HG02938 (cell line): ENCODE results near the gene TOP3A.
"Not testable (repeated sequence)": the region's sequence is repeated elsewhere in the genome, so short reads cannot be mapped to it uniquely, and the experiment has no call there.

Experiments
- ATAC-seq: cut with Tn5 transposase; IDR thresholded peaks from one replicate; pipeline ENCODE4 v1.9.1; 2021; ENCODE audit warnings: mild to moderate bottlenecking, moderate library complexity; ENCODE audit not compliant: unreplicated experiment

The TOP3A gene

DNA sequence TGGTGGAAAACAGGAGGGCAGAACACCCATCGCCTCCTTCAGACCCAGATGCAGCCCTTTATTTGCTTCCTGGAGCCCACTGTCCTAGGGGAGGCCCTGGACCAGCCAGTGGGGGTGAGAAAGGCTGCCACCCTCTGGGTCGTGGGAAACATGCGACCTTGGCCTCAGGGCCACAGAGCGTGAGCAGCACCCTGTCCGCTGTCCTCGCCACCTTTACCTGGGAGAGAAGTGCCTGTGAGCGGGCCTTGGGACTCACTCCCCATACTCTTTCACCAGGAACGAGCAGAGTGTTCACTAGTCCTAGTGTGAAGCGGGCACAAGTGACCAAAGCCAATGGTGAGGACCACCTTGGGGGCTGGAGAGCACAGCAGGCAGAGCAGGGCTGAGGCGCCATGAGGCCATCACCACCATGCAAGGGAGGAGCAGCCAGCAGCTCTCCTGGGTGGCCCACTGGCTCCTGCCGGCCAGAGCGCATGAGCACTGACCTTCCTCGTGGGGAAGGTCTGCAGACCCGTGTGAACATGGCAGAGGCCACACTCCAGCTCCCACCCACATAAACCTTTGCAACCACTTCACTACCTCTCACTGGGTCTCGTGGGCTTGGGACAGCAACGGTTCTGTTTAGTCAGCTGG lies 8.8 kb upstream of the TOP3A start:
- ATAC-seq, result no peak

GRCh38 chr17:18323007-18323406 lies 8.2 kb upstream of the TOP3A start:
- no peak for ATAC-seq

DNA sequence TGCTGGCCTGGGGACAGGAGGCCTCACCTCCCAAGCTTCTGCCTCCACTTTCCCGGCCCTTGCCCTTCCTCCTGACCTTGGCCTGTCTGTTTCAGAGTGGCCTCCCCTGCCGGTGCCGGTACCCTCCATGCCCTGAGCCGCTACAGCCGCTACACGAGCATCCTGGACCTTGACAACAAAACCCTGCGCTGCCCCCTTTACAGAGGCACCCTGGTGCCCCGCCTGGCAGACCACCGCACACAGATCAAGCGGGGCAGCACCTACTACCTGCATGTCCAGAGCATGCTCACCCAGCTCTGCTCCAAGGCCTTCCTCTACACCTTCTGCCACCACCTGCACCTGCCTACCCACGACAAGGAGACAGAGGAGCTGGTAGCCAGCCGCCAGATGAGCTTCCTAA lies 7.7 kb upstream of the TOP3A start:
- no peak for ATAC-seq

- ATAC-seq, result no peak
Observed at GRCh38 chr17:18321309-18321708, 6.5 kb upstream of the TOP3A start.

DNA sequence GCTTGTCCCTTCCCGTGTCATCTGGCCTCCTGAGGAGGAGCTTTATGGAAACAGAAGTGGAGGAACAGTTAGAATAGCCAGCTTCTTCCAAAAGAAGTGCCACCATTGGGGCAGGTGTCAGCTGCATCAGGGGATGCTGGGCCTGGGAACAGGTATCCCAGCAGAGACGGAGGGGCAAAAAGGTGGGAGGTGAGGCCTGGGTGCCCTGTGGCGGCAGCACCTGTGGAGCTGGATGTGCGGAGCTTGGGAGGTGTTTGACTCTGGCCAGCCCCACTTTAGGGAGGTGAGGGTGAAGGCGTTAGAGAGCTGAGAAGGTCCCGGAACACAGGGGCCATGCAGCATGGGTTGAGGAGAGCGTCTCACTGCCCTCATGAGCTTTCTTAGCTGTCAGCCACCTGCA lies 5.5 kb upstream of the TOP3A start:
- ATAC-seq, result no peak

GRCh38 chr17:18319604-18320256 lies 4.9 kb upstream of the TOP3A start:
- ATAC-seq, result no peak

- no peak for ATAC-seq
Observed at GRCh38 chr17:18318771-18319450, 4.1 kb upstream of the TOP3A start.

DNA sequence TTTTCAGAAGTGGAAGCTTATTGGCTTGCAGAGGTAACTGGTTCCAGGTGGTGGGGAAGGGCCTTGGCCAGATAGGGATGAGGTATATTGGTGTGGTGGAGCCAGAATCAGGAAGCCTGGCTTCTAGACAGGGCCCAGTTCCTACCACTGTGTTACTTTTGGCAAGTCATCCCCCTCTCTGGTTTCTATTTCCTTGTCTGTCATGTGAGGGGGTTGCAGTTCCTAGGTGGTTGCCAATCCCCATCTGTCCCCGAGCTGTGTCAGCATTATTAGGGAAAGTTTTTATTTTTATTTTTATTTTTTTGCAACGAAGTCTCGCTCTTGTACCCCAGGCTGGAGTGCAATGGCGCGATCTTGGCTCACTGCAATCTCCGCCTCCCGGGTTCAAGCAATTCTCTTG lies 3.3 kb upstream of the TOP3A start:
- no peak for ATAC-seq

DNA sequence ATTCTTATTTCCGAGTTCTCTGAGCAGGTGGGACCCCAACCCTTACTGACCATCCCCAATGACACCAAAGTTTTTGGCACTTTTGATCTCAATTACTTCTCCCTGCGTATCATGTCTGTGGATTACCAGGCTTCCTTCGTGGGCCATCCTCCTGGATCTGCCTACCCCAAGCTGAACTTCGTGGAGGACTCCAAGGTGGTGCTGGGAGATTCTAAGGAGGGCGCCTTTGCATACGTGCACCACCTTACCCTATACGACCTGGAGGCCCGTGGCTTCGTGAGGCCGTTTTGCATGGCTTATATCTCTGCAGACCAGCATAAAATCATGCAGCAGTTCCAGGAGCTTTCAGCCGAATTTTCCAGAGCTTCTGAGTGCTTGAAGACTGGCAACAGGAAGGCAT lies 1.2 kb upstream of the TOP3A start:
- no peak for ATAC-seq

DNA sequence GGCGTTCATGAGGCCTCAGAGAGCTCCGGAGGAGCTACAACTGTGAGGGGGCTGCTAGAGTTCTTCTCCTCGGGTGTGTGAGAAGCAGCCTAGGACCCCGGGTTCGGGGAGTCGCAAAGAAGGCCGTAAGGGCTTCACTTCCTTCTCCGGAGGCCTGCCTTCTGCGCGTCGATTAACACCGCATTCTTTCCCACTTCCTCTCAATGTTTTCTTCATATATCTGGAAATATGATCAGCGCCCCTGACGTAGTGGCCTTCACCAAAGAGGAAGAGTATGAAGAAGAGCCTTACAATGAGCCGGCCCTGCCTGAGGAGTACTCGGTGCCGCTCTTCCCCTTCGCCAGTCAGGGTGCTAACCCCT lies 748 bp upstream of the TOP3A start:
- no peak for ATAC-seq

DNA sequence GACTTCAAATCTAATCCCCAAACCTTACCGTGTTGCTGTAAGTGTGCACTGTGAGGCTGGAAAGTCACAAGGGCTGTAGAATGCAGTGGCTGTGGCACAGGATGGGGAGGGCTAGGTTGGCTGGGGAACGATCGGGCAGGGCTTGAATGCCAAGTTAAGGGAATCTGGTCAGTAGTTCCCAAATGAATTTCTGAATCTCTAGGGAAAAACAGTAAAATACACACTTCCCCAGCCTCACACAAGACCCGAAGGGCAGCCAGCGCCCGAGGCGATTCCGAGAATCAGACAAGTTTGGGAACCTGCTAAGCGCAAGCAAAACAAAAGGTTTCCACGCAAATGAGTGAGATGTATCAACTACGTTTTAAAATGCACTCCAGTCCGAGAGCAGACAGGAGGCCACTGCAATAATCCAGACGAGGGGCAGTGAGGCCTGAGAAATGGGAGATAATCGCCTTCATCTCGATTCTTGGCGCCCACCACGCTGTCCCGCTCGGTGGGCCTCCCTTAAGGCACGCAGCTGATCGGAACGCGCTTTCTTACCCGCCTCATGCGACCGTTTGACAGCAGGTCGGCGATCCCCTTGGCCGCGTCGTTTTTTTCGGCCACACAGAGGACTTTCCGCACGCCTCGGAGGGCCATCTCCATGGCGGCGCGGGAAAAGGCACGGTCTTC lies 599 bp downstream of the TOP3A start:
- ATAC-seq, result no peak

DNA sequence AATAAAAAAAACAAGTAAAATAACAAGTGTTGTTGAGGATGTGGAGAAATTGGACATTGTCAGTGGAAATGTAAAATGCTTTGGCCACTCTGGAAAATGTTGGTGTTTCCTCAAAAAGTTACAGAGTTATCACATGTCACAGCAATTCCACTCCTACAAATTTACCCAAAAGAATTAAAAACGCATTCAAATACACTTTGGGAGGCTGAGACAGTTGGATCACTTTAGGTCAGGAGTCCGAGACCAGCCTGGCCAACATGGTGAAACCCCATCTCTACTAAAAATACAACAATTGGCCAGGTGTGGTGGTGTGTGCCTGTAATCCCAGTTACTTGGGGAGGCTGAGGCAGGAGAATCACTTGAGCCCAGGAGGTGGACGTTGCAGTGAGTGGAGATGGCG lies 5.6 kb downstream of the TOP3A start:
- ATAC-seq, result no peak

DNA sequence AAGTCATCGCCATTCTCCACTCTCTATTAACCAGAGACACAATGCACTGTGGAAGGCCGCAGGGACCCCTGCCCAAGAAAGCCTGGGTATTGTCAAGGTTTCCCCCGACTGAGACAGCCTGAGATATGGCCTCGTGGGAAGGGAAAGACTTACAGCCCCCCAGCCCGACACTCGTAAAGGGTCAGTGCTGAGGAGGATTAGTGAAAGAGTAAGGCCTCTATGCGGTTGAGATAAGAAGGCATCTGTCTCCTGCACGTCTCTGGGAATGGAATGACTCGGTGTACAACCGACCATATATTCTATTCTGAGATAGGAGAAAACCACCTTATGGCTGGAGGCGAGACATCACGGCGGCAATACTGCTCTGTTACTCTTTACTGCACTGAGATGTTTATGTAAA lies 11.6 kb downstream of the TOP3A start:
- ATAC-seq, result not testable (repeated sequence)

DNA sequence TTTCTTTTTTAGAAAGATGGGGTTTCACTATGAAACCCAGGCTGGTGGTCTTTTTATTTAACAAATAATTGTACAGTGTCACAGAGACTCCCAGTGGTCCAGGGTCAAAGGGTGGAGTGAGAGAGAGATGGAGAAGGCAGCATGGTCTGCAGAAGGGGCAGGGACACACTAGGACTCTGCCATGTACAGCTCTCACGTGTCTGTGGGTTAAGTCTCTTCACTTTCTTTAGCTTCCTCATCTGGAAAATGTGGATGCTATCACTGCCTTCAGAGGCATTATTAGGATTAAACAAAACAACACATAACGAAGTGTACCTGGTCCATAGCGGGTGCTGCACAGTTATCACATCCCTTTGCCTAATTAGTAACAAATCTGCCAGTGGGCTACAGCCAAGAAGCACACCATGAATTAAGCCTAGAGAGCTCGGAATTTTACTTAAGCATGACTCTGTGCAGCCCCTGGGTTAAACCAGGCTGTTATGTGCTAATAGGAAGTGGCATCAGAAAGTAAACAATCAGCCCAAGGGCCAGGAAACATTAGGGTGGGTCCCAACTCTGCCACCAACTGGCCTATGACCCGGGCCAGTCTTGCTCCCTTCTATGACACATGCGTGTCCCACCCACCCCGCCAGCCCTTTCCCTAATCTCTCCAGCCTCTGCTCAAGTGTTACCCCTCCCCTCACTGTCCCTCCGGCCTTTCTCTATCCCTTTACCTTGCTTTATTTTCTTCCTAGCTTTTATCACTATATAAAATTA lies 13.9 kb downstream of the TOP3A start:
- ATAC-seq, result no peak

- not testable (repeated sequence) for ATAC-seq
Observed at GRCh38 chr17:18298061-18298460, 16.7 kb downstream of the TOP3A start.

DNA sequence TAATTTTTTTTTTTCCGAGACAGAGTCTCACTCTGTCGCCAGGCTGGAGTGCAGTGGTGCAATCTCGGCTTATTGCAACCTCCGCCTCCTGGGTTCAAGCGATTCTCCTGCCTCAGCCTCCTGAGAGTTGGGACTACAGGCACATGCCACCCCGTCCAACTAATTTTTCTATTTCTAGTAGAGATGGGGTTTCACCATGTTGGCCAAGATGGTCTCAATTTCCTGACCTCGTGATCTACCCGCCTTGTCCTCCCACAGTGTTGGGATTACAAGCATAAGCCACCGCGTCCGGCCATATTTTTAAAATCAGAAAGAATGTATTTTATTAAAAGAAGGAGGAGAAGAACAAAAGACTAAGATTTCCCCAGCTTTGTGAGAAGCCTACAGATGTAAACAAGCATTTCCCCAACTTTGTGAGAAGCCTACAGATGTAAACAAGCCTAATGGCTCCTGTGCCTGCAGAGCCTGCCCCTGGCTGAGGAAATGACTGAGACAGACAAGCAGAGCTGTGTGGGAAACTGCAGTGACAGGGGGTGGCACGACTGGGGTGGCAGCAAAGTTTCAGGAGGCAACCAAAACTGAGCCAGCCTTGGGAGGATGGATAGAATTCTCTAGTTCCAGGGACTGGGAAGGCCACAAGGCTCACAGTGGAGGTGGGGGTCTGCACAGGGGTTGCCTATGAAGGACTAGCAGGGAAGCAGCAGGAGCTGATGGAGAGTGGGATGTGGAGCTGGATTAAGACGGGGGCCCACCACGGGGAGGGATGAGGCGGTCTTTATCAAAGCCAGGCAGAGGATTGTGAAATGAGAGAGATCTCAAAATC lies 22.9 kb downstream of the TOP3A start:
- ATAC-seq, result no peak

DNA sequence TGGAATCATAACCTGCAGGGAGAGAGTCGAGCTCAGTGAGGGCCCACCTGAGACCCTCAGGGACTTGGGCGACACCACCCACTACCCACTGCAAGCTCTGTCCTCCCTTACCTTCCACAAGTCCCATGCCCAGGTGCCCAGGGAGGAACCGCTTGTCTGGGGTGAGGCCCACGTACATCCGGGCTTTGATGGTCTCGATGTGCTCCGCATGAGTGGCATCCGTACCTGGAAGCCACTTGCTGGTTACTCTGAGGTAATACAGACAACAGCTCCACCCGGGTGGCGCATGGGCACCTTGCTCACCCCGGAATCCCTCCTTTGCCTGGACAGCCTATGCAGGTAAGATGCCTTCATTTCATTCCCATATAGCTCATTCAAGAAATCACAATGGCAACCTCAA lies 29.5 kb downstream of the TOP3A start:
- ATAC-seq, result no peak

DNA sequence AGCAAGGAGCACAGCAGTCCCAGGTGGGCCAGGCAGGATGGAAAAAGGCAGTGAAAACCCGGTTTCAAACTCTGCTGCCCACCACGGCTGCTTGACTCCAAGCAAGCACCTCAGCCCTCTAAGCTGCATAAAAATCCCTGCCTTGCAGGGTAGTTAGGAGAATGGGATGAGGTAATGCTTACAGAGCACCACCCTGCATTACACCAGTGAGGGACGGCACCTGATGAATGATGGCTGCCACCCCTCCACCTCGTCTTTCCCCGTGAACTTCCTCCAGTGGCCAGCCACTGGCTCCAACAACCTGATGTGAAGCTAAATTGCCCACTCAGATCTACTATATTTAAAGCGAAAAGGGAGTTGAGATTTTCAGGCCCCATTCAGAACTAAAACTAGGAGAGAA lies 33.0 kb downstream of the TOP3A start:
- no peak for ATAC-seq

DNA sequence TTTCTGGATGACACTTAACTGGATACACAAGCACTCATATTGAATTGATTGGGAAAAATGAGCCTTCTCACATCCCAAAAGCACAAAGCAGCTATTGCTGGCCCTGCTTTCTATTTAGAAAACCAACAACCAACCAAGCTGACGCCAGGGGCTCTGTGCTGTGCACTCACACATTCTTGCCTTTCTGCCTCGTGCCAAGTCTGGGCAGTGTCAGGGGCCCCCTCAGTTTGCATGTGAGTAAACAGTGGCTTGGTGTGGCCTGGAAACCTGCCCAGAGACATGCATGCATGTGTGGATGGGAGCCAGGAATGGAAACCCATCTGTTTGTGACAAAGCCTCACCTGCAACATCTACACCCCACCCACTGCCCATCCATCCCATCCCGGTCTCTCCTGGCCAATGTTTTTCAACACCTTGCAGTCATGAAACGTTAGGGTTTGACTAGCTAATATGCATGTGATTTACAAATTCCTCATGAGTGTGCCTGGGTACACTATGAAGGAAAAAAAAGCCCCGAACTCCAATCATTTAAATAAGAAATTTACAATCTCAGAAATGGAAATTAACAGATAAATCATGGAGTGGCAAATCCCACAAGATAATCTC lies 33.9 kb downstream of the TOP3A start:
- ATAC-seq, result no peak

DNA sequence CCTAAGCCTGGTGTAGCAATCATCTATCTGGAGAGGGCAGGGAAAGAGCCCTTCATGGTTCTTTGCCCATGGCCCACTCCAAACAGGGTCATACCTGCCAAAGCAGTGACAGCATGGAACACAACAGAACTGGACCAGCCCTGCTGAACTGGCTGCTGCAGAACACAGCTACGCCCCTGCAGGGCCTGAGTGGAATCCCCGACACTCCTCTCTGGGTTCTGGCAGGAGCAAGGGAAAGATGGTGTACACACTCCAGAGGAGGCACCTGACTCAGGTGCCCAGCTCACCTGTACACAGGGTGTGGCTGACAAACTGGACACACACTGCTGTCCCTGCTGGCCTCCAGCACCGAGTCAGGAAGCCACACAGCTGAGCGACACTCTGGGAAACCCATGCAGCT lies 34.5 kb downstream of the TOP3A start:
- no peak for ATAC-seq
